Measurements from ENCODE around the gene UTP15. TPM values are rescaled to one million over a fixed set of nuclear protein-coding genes. Genes with fewer than 3 reads are reported as not detected.

UTP15 gene
- total RNA-seq, 4 donors from 2014 or later, result 8.3 to 26.9 (median 15.4) TPM

DNA sequence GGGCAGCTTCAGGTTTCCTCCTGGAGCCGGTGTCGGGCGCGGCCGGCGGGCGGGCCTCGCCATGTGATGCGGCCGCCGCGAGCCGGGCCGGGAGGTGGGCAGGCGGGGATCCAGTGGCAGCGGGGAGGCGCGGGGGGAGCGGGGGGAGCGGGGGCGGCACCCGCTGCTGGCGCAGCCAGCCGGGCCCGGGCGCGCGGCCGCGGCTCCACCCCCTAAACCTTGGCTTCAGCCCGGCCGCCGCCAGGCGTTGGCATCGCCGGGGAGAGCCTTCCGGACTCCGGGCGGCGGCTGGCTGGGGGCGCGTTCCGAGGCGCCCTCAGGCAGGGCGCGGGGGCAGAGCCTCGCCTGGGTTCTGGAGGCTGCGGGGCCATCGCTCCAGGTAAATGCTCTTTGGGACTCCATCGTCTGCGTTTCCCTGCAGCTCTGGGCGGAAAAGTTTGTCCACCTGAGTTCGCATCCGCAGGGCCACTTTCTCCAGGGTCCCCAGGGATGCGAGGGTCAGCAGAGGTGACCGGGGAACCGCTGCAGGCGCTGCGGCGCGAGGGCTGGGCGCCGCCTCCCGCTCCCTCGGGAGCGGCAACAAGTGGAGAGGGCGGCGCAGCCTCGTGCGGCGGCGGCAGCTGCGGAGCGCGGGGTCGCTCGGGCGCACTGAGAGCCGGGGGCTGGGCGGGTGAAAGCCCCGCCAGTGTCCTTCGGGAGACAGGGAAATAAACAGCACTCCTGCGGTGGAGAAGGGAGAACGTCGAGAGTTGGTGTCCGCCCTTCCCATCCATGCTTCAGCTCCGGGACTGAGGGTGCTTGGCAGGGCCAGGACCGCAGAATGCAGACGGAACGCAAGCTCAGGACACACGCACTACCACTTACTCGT lies 60.6 kb downstream of the UTP15 start, which contains the start of gene ARHGEF28:
ARHGEF28 (plus strand) TSS at position 253 of the 868 bp plus-strand sequence. CDS start 58,656 bp downstream, outside the sequence.
- TF ChIP-seq, protein P1, sequence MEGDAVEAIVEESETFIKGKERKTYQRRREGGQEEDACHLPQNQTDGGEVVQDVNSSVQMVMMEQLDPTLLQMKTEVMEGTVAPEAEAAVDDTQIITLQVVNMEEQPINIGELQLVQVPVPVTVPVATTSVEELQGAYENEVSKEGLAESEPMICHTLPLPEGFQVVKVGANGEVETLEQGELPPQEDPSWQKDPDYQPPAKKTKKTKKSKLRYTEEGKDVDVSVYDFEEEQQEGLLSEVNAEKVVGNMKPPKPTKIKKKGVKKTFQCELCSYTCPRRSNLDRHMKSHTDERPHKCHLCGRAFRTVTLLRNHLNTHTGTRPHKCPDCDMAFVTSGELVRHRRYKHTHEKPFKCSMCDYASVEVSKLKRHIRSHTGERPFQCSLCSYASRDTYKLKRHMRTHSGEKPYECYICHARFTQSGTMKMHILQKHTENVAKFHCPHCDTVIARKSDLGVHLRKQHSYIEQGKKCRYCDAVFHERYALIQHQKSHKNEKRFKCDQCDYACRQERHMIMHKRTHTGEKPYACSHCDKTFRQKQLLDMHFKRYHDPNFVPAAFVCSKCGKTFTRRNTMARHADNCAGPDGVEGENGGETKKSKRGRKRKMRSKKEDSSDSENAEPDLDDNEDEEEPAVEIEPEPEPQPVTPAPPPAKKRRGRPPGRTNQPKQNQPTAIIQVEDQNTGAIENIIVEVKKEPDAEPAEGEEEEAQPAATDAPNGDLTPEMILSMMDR (IDR thresholded peaks at IDR 0.05 in 4 of 5, conservative IDR thresholded peaks at IDR 0.05 in 1 of 5), result no peak
- TF ChIP-seq POLR2A (IDR thresholded peaks at IDR 0.05), result no peak
- Histone ChIP-seq H3K9me3 (no peaks in the 10 kb centered on the region), H3K27ac (peak within 1 kb of the TSS; percentile 56 to 83 (median 82)), H3K4me1 (peaks cover 0 to 8% of the 10 kb centered on the region in 2 donors), H3K4me3 (peak within 1 kb of the TSS; percentile 60 to 82 (median 64)), H3K27me3 (no peaks in the 10 kb centered on the region), H3K36me3 (no peaks in the 10 kb centered on the region)
- peak; percentile 42 to 69 for DNase-seq
- in situ Hi-C loops (cut with MboI; ENCODE audit: low sequenced_read_pairs in 4 of 4) (no loop called here), intact Hi-C loops (cut with DNase I; ENCODE audit: low total_unique reads) (no loop called here)
- peak; percentile 82 to 85 for ATAC-seq

DNA sequence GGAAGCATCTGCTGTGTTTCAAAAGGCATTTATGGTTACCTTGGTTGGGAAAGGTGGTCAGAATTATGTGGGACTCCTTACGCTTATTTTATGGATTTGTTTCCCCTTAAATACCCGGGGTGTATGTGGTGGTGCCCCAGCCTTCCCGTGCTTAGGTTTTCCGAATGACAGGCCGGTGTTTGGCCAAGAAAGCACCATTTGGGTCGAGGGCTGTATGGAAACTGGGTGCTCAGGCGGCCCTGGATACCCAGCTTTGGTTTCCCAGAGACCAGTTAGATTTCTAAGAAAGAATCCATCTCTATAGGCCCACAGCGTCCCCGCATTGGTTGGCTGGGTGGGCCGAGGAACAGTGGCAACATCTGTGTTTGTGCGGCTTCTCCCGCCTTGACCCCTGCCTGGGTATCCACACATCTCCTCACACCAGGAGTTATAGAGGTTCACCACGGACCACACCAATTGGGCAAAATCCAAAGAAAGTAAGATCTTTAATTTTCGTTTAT lies 61.3 kb downstream of the UTP15 start:
- Histone ChIP-seq H3K4me3 (peak overlapping the region; percentile 60 to 82 (median 64)), H3K36me3 (no peaks in the 10 kb centered on the region), H3K27ac (peak overlapping the region in 1 of 4 donors; percentile 66), H3K27me3 (no peaks in the 10 kb centered on the region), H3K9me3 (no peaks in the 10 kb centered on the region), H3K4me1 (peaks cover 0 to 8% of the 10 kb centered on the region in 2 donors)
- ATAC-seq, result no peak
- in situ Hi-C loops (cut with MboI; ENCODE audit: low sequenced_read_pairs in 4 of 4) (no loop called here), intact Hi-C loops (cut with DNase I; ENCODE audit: low total_unique reads) (no loop called here)
- DNase-seq, result no peak
- no peak for TF ChIP-seq POLR2A (IDR thresholded peaks at IDR 0.05)
- TF ChIP-seq, protein P1 (IDR thresholded peaks at IDR 0.05 in 4 of 5, conservative IDR thresholded peaks at IDR 0.05 in 1 of 5), result no peak

DNA sequence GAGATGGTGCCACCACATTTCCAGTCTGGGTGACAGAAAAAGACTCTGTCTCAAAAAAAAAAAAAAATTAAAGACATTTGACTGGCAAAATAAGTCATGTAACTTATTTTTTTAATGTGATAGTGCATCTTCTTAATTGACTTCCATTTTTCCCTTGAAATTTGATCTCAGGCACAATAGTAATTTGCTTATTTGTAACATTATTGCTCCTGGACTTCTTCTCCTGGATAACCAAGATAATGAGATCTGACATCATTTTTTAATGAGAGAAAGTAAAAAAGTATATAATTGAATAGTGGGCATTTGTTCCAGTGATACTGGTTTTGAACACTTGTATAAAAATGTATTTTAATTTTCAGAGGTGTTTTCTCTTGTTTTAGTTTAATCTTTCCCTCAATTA lies 63.9 kb downstream of the UTP15 start:
- Histone ChIP-seq H3K27me3 (no peaks in the 10 kb centered on the region), H3K27ac (no peak overlapping the region), H3K4me3 (no peak overlapping the region), H3K4me1 (peaks cover 0 to 8% of the 10 kb centered on the region in 2 donors), H3K9me3 (no peaks in the 10 kb centered on the region), H3K36me3 (no peaks in the 10 kb centered on the region)
- ATAC-seq, result no peak
- TF ChIP-seq, protein P1 (IDR thresholded peaks at IDR 0.05 in 4 of 5, conservative IDR thresholded peaks at IDR 0.05 in 1 of 5), result no peak
- TF ChIP-seq POLR2A (IDR thresholded peaks at IDR 0.05), result no peak
- intact Hi-C loops (cut with DNase I; ENCODE audit: low total_unique reads) (no loop called here), in situ Hi-C loops (cut with MboI; ENCODE audit: low sequenced_read_pairs in 4 of 4) (no loop called here)
- no peak for DNase-seq

GRCh38 chr5:73630765-73631164 lies 65.2 kb downstream of the UTP15 start:
- Histone ChIP-seq H3K27me3 (no peaks in the 10 kb centered on the region), H3K9me3 (no peaks in the 10 kb centered on the region), H3K4me3 (no peak overlapping the region), H3K36me3 (no peaks in the 10 kb centered on the region), H3K4me1 (peaks cover 0 to 4% of the 10 kb centered on the region in 2 donors), H3K27ac (no peak overlapping the region)
- ATAC-seq (no peak), DNase-seq (no peak)
- TF ChIP-seq POLR2A (IDR thresholded peaks at IDR 0.05), result no peak
- TF ChIP-seq, protein P1 (IDR thresholded peaks at IDR 0.05 in 4 of 5, conservative IDR thresholded peaks at IDR 0.05 in 1 of 5), result no peak
- intact Hi-C loops (cut with DNase I; ENCODE audit: low total_unique reads), result no loop called here
- in situ Hi-C loops (cut with MboI; ENCODE audit: low sequenced_read_pairs in 4 of 4), result no loop called here

Data from gastrocnemius medialis (tissue), 4 donors.